Panc1 (cell line): ENCODE results near the gene TMEM154. TPM values are rescaled to one million over a fixed set of nuclear protein-coding genes. Genes with fewer than 3 reads are reported as not detected.

ENCODE experiments used
- ATAC-seq: fragments of 200-7000 bp; cut with Tn5 transposase; 2 replicates; pipeline ENCODE4 v1.9.1; 2020; ENCODE audit warnings: mild to moderate bottlenecking, moderate library complexity
- BruUV-seq: library from RNA; stranded (reverse); fragments of 400-500 nt; replicated peaks from 2 replicates; lab custom pipeline; 2021; lab: Mats Ljungman, UMichigan
- CTCF ChIA-PET: fragments of 300-600 bp; sonication (Branson Sonifier 250); formaldehyde crosslinking; loops from one replicate; lab custom pipeline; 2022; ENCODE audit warnings: antibody characterized with exemption; lab: Charles Lee
- POLR2A ChIA-PET: fragments of 300-600 bp; sonication (Branson Sonifier 250); formaldehyde crosslinking; loops from one replicate; lab custom pipeline; 2022; ENCODE audit warnings: antibody characterized with exemption; lab: Charles Lee
- DNase-seq: peaks from one replicate; pipeline ENCODE4 v3.0.0-alpha.2; 2010; ENCODE audit warnings: low read depth, low spot score
- H3K27ac ChIP-seq: 2 replicates; pipeline ENCODE4 v1.5.1; 2011; ENCODE audit warnings: mild to moderate bottlenecking, low read length, inconsistent platforms
- H3K27me3 ChIP-seq: fragments of 200-500 bp; sonication (Bioruptor generic); 2 replicates; pipeline ENCODE4 v1.6.0; 2014; ENCODE audit warnings: low read length, inconsistent platforms; ENCODE audit not compliant: control insufficient read depth, insufficient read depth
- H3K36me3 ChIP-seq: fragments of 200-500 bp; sonication (Bioruptor generic); 2 replicates; pipeline ENCODE4 v1.5.1; 2014; ENCODE audit warnings: inconsistent platforms, mild to moderate bottlenecking, low read length, moderate library complexity; ENCODE audit not compliant: control insufficient read depth, insufficient read depth
- H3K4me1 ChIP-seq: 2 replicates; pipeline ENCODE4 v1.5.1; 2011; ENCODE audit warnings: inconsistent platforms, mild to moderate bottlenecking, low read length, moderate library complexity; ENCODE audit not compliant: control insufficient read depth, insufficient read depth
- H3K4me3 ChIP-seq, 2 experiments: 2 replicates each; pipeline ENCODE4 v1.5.1; 2011 to 2012; ENCODE audit warnings: low read depth in 2 of 2, low read length in 2 of 2, mild to moderate bottlenecking in 2 of 2, inconsistent platforms in 1 of 2, moderate library complexity in 1 of 2
- H3K9me3 ChIP-seq: fragments of 200-500 bp; sonication (Bioruptor generic); 2 replicates; pipeline ENCODE4 v1.5.1; 2014; ENCODE audit warnings: low read depth, mild to moderate bottlenecking, inconsistent platforms, low read length, moderate library complexity; ENCODE audit not compliant: control insufficient read depth, insufficient read depth
- POLR2AphosphoS5 ChIP-seq: IDR thresholded peaks from 2 replicates; pipeline ENCODE4 v1.6.1; 2012; ENCODE audit warnings: mild to moderate bottlenecking, low read depth, low read length, moderate library complexity
- SIN3A ChIP-seq: IDR thresholded peaks from 2 replicates; pipeline ENCODE4 v1.6.1; 2012; ENCODE audit warnings: low read depth, mild to moderate bottlenecking, low read length, moderate library complexity, borderline replicate concordance; ENCODE audit not compliant: insufficient read depth
- TCF7L2 ChIP-seq: IDR thresholded peaks from 2 replicates; pipeline ENCODE4 v1.6.1; 2011; ENCODE audit warnings: mild to moderate bottlenecking, low read depth, low read length, inconsistent platforms
- in situ Hi-C: cut with HindIII; loops from 2 replicates; pipeline ENCODE4 v1.10.0; 2016; ENCODE audit warnings: low sequenced_read_pairs, low pct_unique_long_range_greater_than_20kb
- intact Hi-C: fragments of 100-400 bp; cut with micrococcal nuclease; formaldehyde crosslinking; loops from one replicate; pipeline ENCODE4 v1.10.0; 2022; ENCODE audit not compliant: unreplicated experiment
- total RNA-seq: library from RNA; stranded (reverse); gene quantifications from one replicate; pipeline ENCODE4 v1.2.1, GENCODE V29; 2021; ENCODE audit not compliant: unreplicated experiment
- TF ChIP-seq, protein P1 (sequence below), 2 experiments: IDR thresholded peaks; 2 replicates each; pipeline ENCODE4 v1.6.1; 2011 to 2012; ENCODE audit warnings: low read depth in 2 of 2, control low read depth in 1 of 2, low read length in 1 of 2, mild to moderate bottlenecking in 1 of 2, moderate library complexity in 1 of 2; ENCODE audit not compliant: insufficient read depth in 1 of 2
- TF ChIP-seq, protein P2 (sequence below): fragments of 450-650 bp; IDR thresholded peaks from 2 replicates; pipeline ENCODE4 v1.5.1; 2017; ENCODE audit warnings: mild to moderate bottlenecking

Gene TMEM154
- total RNA-seq, 1 experiment from 2014 or later: 0.15 TPM

DNA sequence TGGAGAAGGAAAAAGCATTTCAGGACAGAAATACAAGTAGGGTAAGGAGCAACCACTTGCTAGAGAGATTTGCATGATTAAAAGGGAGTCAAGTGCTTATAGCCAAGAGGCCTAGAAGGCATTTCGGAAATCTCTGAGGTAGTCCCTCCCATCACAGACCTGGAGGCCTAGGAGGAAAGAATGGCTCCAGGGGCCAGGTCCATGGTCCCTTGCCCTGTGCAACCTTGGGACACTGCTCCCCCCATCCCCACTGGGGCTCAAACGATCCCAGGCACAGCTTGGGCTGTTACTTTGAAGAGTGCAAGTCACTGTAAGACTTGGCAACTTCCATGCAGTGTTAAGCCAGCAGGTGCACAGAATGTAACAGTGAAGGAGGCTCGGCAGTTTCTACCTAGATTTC, 92.7 kb downstream of the TMEM154 start:
- no TSS peak for BruUV-seq
- no peaks in the 10 kb centered on the region for H3K27me3 ChIP-seq
- H3K36me3 ChIP-seq: no peaks in the 10 kb centered on the region
- intact Hi-C loops: no loop called here
- in situ Hi-C loops: no loop called here
- H3K9me3 ChIP-seq: no peaks in the 10 kb centered on the region
- no peak for ATAC-seq
- 0 out of 2 replicates have a peak, but pooled peaks cover 2% of the 10 kb centered on the region for H3K4me1 ChIP-seq
- no peak overlapping the region for H3K27ac ChIP-seq
- CTCF ChIA-PET: no interaction called here
- no peak overlapping the region for H3K4me3 ChIP-seq
- no peak for DNase-seq
- POLR2A ChIA-PET: no interaction called here
- TF ChIP-seq, protein P1, sequence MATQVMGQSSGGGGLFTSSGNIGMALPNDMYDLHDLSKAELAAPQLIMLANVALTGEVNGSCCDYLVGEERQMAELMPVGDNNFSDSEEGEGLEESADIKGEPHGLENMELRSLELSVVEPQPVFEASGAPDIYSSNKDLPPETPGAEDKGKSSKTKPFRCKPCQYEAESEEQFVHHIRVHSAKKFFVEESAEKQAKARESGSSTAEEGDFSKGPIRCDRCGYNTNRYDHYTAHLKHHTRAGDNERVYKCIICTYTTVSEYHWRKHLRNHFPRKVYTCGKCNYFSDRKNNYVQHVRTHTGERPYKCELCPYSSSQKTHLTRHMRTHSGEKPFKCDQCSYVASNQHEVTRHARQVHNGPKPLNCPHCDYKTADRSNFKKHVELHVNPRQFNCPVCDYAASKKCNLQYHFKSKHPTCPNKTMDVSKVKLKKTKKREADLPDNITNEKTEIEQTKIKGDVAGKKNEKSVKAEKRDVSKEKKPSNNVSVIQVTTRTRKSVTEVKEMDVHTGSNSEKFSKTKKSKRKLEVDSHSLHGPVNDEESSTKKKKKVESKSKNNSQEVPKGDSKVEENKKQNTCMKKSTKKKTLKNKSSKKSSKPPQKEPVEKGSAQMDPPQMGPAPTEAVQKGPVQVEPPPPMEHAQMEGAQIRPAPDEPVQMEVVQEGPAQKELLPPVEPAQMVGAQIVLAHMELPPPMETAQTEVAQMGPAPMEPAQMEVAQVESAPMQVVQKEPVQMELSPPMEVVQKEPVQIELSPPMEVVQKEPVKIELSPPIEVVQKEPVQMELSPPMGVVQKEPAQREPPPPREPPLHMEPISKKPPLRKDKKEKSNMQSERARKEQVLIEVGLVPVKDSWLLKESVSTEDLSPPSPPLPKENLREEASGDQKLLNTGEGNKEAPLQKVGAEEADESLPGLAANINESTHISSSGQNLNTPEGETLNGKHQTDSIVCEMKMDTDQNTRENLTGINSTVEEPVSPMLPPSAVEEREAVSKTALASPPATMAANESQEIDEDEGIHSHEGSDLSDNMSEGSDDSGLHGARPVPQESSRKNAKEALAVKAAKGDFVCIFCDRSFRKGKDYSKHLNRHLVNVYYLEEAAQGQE (IDR thresholded peaks at IDR 0.05; ENCODE audit: insufficient read depth in 1 of 2, low read depth in 2 of 2, low read length in 1 of 2): no peak
- TF ChIP-seq TCF7L2 (no peak), SIN3A (no peak), POLR2AphosphoS5 (no peak)
- TF ChIP-seq, protein P2, sequence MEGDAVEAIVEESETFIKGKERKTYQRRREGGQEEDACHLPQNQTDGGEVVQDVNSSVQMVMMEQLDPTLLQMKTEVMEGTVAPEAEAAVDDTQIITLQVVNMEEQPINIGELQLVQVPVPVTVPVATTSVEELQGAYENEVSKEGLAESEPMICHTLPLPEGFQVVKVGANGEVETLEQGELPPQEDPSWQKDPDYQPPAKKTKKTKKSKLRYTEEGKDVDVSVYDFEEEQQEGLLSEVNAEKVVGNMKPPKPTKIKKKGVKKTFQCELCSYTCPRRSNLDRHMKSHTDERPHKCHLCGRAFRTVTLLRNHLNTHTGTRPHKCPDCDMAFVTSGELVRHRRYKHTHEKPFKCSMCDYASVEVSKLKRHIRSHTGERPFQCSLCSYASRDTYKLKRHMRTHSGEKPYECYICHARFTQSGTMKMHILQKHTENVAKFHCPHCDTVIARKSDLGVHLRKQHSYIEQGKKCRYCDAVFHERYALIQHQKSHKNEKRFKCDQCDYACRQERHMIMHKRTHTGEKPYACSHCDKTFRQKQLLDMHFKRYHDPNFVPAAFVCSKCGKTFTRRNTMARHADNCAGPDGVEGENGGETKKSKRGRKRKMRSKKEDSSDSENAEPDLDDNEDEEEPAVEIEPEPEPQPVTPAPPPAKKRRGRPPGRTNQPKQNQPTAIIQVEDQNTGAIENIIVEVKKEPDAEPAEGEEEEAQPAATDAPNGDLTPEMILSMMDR: no peak

DNA sequence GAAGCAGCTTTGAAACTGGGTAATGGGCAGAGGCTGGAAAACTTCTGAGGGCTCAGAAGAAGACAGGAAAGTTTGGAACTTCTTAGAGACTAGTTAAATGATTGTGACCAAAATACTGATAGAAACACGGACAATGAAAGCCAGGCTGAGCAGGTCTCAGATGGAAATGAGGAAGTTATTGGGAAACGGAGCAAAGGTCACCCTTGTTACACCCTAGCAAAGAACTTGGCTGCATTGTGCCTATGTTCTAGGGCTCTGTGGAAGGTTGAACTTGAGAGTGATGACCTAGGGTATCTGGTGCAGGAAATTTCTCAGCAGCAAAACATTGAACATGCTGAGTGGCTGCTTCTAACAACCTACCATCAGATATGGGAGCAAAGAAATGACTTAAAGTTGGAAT, 93.1 kb downstream of the TMEM154 start:
- intact Hi-C loops: no loop called here
- TF ChIP-seq, protein P1 (IDR thresholded peaks at IDR 0.05; ENCODE audit: insufficient read depth in 1 of 2, low read depth in 2 of 2, low read length in 1 of 2): no peak
- TF ChIP-seq SIN3A (no peak), TCF7L2 (no peak), POLR2AphosphoS5 (no peak)
- TF ChIP-seq, protein P2: no peak
- ATAC-seq: no peak
- POLR2A ChIA-PET: no interaction called here
- no peak overlapping the region for H3K4me3 ChIP-seq
- H3K4me1 ChIP-seq: 0 out of 2 replicates have a peak, but pooled peaks cover 2% of the 10 kb centered on the region
- BruUV-seq: no TSS peak
- no peaks in the 10 kb centered on the region for H3K27me3 ChIP-seq
- CTCF ChIA-PET: no interaction called here
- no peak for DNase-seq
- H3K36me3 ChIP-seq: no peaks in the 10 kb centered on the region
- H3K27ac ChIP-seq: no peak overlapping the region
- in situ Hi-C loops: no loop called here
- H3K9me3 ChIP-seq: no peaks in the 10 kb centered on the region
